ENCODE data around the gene QTRT2. TPM values are rescaled to one million over a fixed set of nuclear protein-coding genes. Genes with fewer than 3 reads are reported as not detected.

Gene QTRT2
- total and polyA plus RNA-seq, 10 donors, result 7.9 to 45.8 (median 27.0) TPM

GRCh38 chr3:114114719-114115118, 58.2 kb downstream of the QTRT2 start:
- Histone ChIP-seq H3K4me1 (peaks cover 0 to 13% (median 2%) of the 10 kb centered on the region in 6 donors), H3K27ac (no peak overlapping the region), H3K9me3 (no peaks in the 10 kb centered on the region), H3K4me3 (no peak overlapping the region), H3K27me3 (replicated peaks in 1 of 7) (no peaks in the 10 kb centered on the region), H3K36me3 (no peaks in the 10 kb centered on the region)
- no peak for DNase-seq
- 93 to 100% (median 95%) methylated on average over 3 of the region's 3 CpGs for WGBS, 5 donors
- TF ChIP-seq POLR2A (IDR thresholded peaks at IDR 0.05) (no peak), CTCF (IDR thresholded peaks at IDR 0.05 in 8 of 11, conservative IDR thresholded peaks at IDR 0.05 in 3 of 11) (no peak), POLR2AphosphoS5 (IDR thresholded peaks at IDR 0.05) (no peak)
- intact Hi-C loops (cut with DNase I; ENCODE audit: low total_unique reads), result no loop called here

GRCh38 chr3:114115143-114115542, 58.6 kb downstream of the QTRT2 start:
- WGBS, 5 donors, result 80 to 93% (median 88%) methylated on average over 7 of the region's 7 CpGs
- Histone ChIP-seq H3K27ac (no peak overlapping the region), H3K27me3 (replicated peaks in 1 of 7) (no peaks in the 10 kb centered on the region), H3K36me3 (no peaks in the 10 kb centered on the region), H3K9me3 (no peaks in the 10 kb centered on the region), H3K4me1 (peaks cover 0 to 8% (median 2%) of the 10 kb centered on the region in 6 donors), H3K4me3 (no peak overlapping the region)
- TF ChIP-seq POLR2A (IDR thresholded peaks at IDR 0.05) (no peak), CTCF (IDR thresholded peaks at IDR 0.05 in 8 of 11, conservative IDR thresholded peaks at IDR 0.05 in 3 of 11) (no peak), POLR2AphosphoS5 (IDR thresholded peaks at IDR 0.05) (no peak)
- intact Hi-C loops (cut with DNase I; ENCODE audit: low total_unique reads), result no loop called here
- no peak for DNase-seq

- intact Hi-C loops (cut with DNase I; ENCODE audit: low total_unique reads), result no loop called here
- Histone ChIP-seq H3K27ac (no peak overlapping the region), H3K27me3 (replicated peaks in 1 of 7) (no peaks in the 10 kb centered on the region), H3K4me3 (no peak overlapping the region), H3K4me1 (peaks cover 0 to 12% (median 6%) of the 10 kb centered on the region in 6 donors), H3K36me3 (no peaks in the 10 kb centered on the region), H3K9me3 (no peaks in the 10 kb centered on the region)
- no peak for DNase-seq
- WGBS, 5 donors, result 77 to 93% (median 81%) methylated on average over 1 of the region's 1 CpG
- TF ChIP-seq POLR2A (IDR thresholded peaks at IDR 0.05) (no peak), POLR2AphosphoS5 (IDR thresholded peaks at IDR 0.05) (no peak), CTCF (IDR thresholded peaks at IDR 0.05 in 8 of 11, conservative IDR thresholded peaks at IDR 0.05 in 3 of 11) (no peak)
Measured at GRCh38 chr3:114119776-114120175, 63.2 kb downstream of the QTRT2 start.

GRCh38 chr3:114120211-114120610, 63.7 kb downstream of the QTRT2 start:
- TF ChIP-seq POLR2A (IDR thresholded peaks at IDR 0.05) (no peak), CTCF (IDR thresholded peaks at IDR 0.05 in 8 of 11, conservative IDR thresholded peaks at IDR 0.05 in 3 of 11) (no peak), POLR2AphosphoS5 (IDR thresholded peaks at IDR 0.05) (no peak)
- Histone ChIP-seq H3K36me3 (no peaks in the 10 kb centered on the region), H3K4me1 (peaks cover 0 to 12% (median 6%) of the 10 kb centered on the region in 6 donors), H3K4me3 (no peak overlapping the region), H3K9me3 (no peaks in the 10 kb centered on the region), H3K27ac (no peak overlapping the region), H3K27me3 (replicated peaks in 1 of 7) (no peaks in the 10 kb centered on the region)
- no peak for DNase-seq
- intact Hi-C loops (cut with DNase I; ENCODE audit: low total_unique reads), result no loop called here
- WGBS, 5 donors, result 86 to 95% (median 92%) methylated on average over 3 of the region's 3 CpGs

All from spleen (tissue), 11 donors.